A673 (cell line): ENCODE results near the gene GPR155. TPM values are rescaled to one million over a fixed set of nuclear protein-coding genes. Genes with fewer than 3 reads are reported as not detected.

Source experiments
- BruUV-seq: library from RNA; stranded (reverse); fragments of 400-500 nt; replicated peaks from 2 replicates; lab custom pipeline; 2021; lab: Mats Ljungman, UMichigan
- CTCF ChIA-PET: fragments of 300-600 bp; sonication (Branson Sonifier 250); formaldehyde crosslinking; loops from one replicate; lab custom pipeline; 2022; ENCODE audit warnings: antibody characterized with exemption; lab: Charles Lee
- POLR2A ChIA-PET: fragments of 300-600 bp; sonication (Branson Sonifier 250); formaldehyde crosslinking; loops from one replicate; lab custom pipeline; 2022; ENCODE audit warnings: antibody characterized with exemption; ENCODE audit not compliant: low non-redundant PET; lab: Charles Lee
- DNase-seq: peaks from one replicate; pipeline ENCODE4 v3.0.0-alpha.2; 2015; ENCODE audit warnings: low spot score
- H3K27ac ChIP-seq: fragments of 200-600 bp; sonication (generic); 2 replicates; pipeline ENCODE4 v1.5.1; 2016; ENCODE audit warnings: mixed run types, low read depth, mild to moderate bottlenecking, mixed read lengths, antibody characterized with exemption, low read length; ENCODE audit not compliant: poor library complexity, severe bottlenecking
- H3K27me3 ChIP-seq: fragments of 200-600 bp; sonication (generic); replicated peaks from 2 replicates; pipeline ENCODE4 v1.6.1; 2017; ENCODE audit warnings: mixed run types, low read depth, mild to moderate bottlenecking, mixed read lengths, antibody characterized with exemption, low read length; ENCODE audit not compliant: insufficient read depth, poor library complexity
- H3K36me3 ChIP-seq: fragments of 200-600 bp; sonication (generic); 2 replicates; pipeline ENCODE4 v1.6.1; 2016; ENCODE audit warnings: mixed run types, mild to moderate bottlenecking, mixed read lengths, antibody characterized with exemption, low read length; ENCODE audit not compliant: insufficient read depth, poor library complexity, severe bottlenecking
- H3K4me1 ChIP-seq: fragments of 200-600 bp; sonication (generic); 2 replicates; pipeline ENCODE4 v1.6.1; 2017; ENCODE audit warnings: mixed run types, mild to moderate bottlenecking, mixed read lengths, antibody characterized with exemption, low read length; ENCODE audit not compliant: insufficient read depth, poor library complexity, severe bottlenecking
- H3K4me3 ChIP-seq: fragments of 200-600 bp; sonication (generic); 2 replicates; pipeline ENCODE4 v1.5.1; 2016; ENCODE audit warnings: low read depth, mixed run types, mild to moderate bottlenecking, mixed read lengths, low read length; ENCODE audit not compliant: poor library complexity, severe bottlenecking
- H3K9me3 ChIP-seq: fragments of 200-600 bp; sonication (generic); 2 replicates; pipeline ENCODE4 v1.6.1; 2016; ENCODE audit warnings: mixed run types, low read depth, mild to moderate bottlenecking, mixed read lengths, antibody characterized with exemption, low read length; ENCODE audit not compliant: poor library complexity, severe bottlenecking
- CTCF ChIP-seq: fragments of 300-800, 200-600 bp; sonication (generic); conservative IDR thresholded peaks from 2 replicates; pipeline ENCODE4 v1.5.1; 2017; ENCODE audit warnings: low read depth, mild to moderate bottlenecking, antibody characterized with exemption, low read length, moderate library complexity, mixed read lengths
- EZH2 ChIP-seq: fragments of 200-600 bp; sonication (generic); IDR thresholded peaks from 2 replicates; pipeline ENCODE4 v1.6.1; 2017; ENCODE audit warnings: borderline replicate concordance, low read depth, mild to moderate bottlenecking, mixed read lengths, antibody characterized with exemption, low read length; ENCODE audit not compliant: poor library complexity, severe bottlenecking
- intact Hi-C: fragments of 100-400 bp; cut with micrococcal nuclease; formaldehyde crosslinking; loops from one replicate; pipeline ENCODE4 v1.10.0; 2022; ENCODE audit not compliant: unreplicated experiment
- total RNA-seq: library from RNA; stranded (reverse); gene quantifications from 2 replicates; pipeline ENCODE4 v1.2.3, GENCODE V29; 2021

Gene GPR155
- total RNA-seq, 1 experiment from 2014 or later: not detected

- TF ChIP-seq CTCF (no peak), EZH2 (no peak)
- Histone ChIP-seq H3K9me3 (no peaks in the 10 kb centered on the region), H3K4me1 (no peaks in the 10 kb centered on the region), H3K27ac (no peak overlapping the region), H3K4me3 (no peak overlapping the region), H3K27me3 (no peaks in the 10 kb centered on the region), H3K36me3 (peaks cover 4% of the 10 kb centered on the region)
- POLR2A ChIA-PET: no interaction called here
- CTCF ChIA-PET: no interaction called here
- BruUV-seq: no TSS peak
- DNase-seq: no peak
- intact Hi-C loops: no loop called here
Observed at GRCh38 chr2:174400853-174401252, 86.0 kb downstream of the GPR155 start.

- intact Hi-C loops: no loop called here
- TF ChIP-seq CTCF (no peak), EZH2 (no peak)
- Histone ChIP-seq H3K4me3 (no peak overlapping the region), H3K36me3 (peaks cover 4% of the 10 kb centered on the region), H3K27me3 (no peaks in the 10 kb centered on the region), H3K27ac (no peak overlapping the region), H3K4me1 (peaks cover 6% of the 10 kb centered on the region), H3K9me3 (no peaks in the 10 kb centered on the region)
- POLR2A ChIA-PET: no interaction called here
- CTCF ChIA-PET: no interaction called here
- no peak for DNase-seq
- no TSS peak for BruUV-seq
Observed at GRCh38 chr2:174399171-174399570, 87.7 kb downstream of the GPR155 start.

GRCh38 chr2:174397773-174398172 is 89.1 kb downstream of the GPR155 start:
- intact Hi-C loops: no loop called here
- Histone ChIP-seq H3K27me3 (no peaks in the 10 kb centered on the region), H3K4me1 (peaks cover 6% of the 10 kb centered on the region), H3K27ac (no peak overlapping the region), H3K9me3 (no peaks in the 10 kb centered on the region), H3K36me3 (no peaks in the 10 kb centered on the region), H3K4me3 (no peak overlapping the region)
- POLR2A ChIA-PET: no interaction called here
- no peak for DNase-seq
- TF ChIP-seq CTCF (no peak), EZH2 (no peak)
- CTCF ChIA-PET: no interaction called here
- no TSS peak for BruUV-seq
